Measurements from ENCODE around the gene CFAP68.

DNA sequence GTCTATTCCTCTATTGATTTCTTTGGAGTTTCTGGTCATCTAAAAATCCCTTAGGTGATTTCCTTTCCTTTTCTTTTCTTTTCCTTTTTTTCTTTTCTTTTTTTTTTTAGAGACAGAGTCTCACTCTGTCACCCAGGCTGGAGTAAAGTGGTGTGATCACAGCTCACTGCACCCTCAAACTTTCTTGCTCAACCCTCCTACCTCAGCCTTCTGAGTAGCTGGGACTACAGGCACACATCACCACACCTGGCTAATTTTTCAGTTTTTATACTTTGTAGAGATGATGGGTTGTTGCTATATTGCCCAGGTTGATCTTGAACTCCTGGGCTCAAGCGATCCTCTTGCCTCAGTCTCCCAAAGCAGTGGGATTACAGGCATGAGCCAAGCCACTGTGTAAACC is 37.4 kb downstream of the CFAP68 start:
- TF ChIP-seq EZH2 (IDR thresholded peaks at IDR 0.05; ENCODE audit: borderline replicate concordance, low read length), result no peak
- TF ChIP-seq, protein P1, sequence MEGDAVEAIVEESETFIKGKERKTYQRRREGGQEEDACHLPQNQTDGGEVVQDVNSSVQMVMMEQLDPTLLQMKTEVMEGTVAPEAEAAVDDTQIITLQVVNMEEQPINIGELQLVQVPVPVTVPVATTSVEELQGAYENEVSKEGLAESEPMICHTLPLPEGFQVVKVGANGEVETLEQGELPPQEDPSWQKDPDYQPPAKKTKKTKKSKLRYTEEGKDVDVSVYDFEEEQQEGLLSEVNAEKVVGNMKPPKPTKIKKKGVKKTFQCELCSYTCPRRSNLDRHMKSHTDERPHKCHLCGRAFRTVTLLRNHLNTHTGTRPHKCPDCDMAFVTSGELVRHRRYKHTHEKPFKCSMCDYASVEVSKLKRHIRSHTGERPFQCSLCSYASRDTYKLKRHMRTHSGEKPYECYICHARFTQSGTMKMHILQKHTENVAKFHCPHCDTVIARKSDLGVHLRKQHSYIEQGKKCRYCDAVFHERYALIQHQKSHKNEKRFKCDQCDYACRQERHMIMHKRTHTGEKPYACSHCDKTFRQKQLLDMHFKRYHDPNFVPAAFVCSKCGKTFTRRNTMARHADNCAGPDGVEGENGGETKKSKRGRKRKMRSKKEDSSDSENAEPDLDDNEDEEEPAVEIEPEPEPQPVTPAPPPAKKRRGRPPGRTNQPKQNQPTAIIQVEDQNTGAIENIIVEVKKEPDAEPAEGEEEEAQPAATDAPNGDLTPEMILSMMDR (conservative IDR thresholded peaks at IDR 0.05 in 1 of 2, IDR thresholded peaks at IDR 0.05 in 1 of 2; ENCODE audit: extremely low read depth in 1 of 2, insufficient read depth in 1 of 2, low read depth in 1 of 2, low read length in 2 of 2), result no peak
